ENCODE measurements around the gene CYB5A. TPM values are rescaled to one million over a fixed set of nuclear protein-coding genes. Genes with fewer than 3 reads are reported as not detected.

The CYB5A gene
- total and polyA plus RNA-seq, 2 of the 8 experiments (the other 6 are each of a cell fraction or from before 2014, with no cell fraction given): 154 to 195 TPM

DNA sequence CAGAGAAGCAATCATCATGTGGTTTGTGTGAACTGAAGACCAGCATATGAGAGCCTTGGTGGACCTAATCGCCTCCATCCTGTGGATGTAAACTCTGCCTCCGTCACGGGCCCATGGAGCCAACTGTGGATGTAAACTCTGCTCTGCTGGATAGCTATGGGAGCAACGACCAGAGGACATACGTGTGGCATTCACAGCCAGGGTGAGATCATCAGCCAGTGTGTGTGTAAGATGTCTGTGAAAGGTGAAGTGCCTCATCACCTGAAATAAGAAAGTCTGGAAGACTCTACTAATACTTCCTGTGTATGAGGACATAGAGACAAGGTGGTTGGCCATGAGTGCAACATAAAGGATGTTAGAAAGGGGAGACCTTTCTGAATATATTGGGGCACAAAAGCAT, 63.5 kb downstream of the CYB5A start (continued):
- TF ChIP-seq HDAC6 (IDR thresholded peaks at IDR 0.05; ENCODE audit: low read depth, low read length): no peak
- no peak for TF ChIP-seq POLR2A (IDR thresholded peaks at IDR 0.05; ENCODE audit: control extremely low read depth in 1 of 2, low read depth in 2 of 2, low read length in 2 of 2)
- no peak for TF ChIP-seq TAF7 (optimal IDR thresholded peaks at IDR 0.05; ENCODE audit: borderline replicate concordance, low read depth, low read length)
- no peak for TF ChIP-seq EZH2 (IDR thresholded peaks at IDR 0.05; ENCODE audit: low read depth, low read length, severe bottlenecking)
- no peak for TF ChIP-seq SP4 (IDR thresholded peaks at IDR 0.05; ENCODE audit: low read length)
- TF ChIP-seq CHD2 (IDR thresholded peaks at IDR 0.05; ENCODE audit: low read length): no peak
- no peak for TF ChIP-seq RAD21 (IDR thresholded peaks at IDR 0.05 in 1 of 2, conservative IDR thresholded peaks at IDR 0.05 in 1 of 2; ENCODE audit: low read depth in 2 of 2, low read length in 2 of 2)

Measured in H1 (cell line).